ENCODE measurements around the gene RBM39.
A peak's percentile ranks its signal among the peaks of the same experiment; 100 is the strongest.
"Not testable (repeated sequence)": the region's sequence is repeated elsewhere in the genome, so short reads cannot be mapped to it uniquely, and the experiment has no call there.

The RBM39 gene

GRCh38 chr20:35741892-35742740, at the start of gene RBM39:
Gene RBM39, minus strand, starts transcription at chr20:35742260. Its CDS starts 1,386 bp downstream, at chr20:35740874.
- peak; percentile 99 for DNase-seq (ENCODE audit: low read depth)

DNA sequence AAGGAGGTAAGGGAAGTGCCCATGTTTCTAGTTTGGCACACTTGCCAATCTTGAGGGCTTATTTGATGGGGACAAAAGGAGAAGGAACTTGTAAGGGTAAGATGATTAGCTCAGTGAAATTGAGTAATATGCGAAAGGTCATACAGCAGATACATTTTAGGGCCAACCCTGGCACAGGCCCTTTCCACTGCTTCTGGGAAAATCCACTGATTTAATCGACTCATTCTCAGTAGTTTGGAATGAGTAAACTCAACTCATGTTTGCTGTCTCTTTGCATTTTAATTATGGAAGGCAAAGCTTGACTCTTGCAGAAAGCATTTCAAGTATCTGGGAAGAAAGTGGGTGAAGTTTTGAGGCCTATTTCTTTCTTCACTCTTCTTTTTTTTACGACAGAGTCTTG, 49.8 kb upstream of the RBM39 start:
- DNase-seq (ENCODE audit: low read depth) = peak; percentile 98

- DNase-seq (ENCODE audit: low read depth) = no peak
Observed at GRCh38 chr20:35791097-35791496, 49.0 kb upstream of the RBM39 start.

GRCh38 chr20:35788796-35789195, 46.7 kb upstream of the RBM39 start:
- DNase-seq (ENCODE audit: low read depth) = no peak

DNA sequence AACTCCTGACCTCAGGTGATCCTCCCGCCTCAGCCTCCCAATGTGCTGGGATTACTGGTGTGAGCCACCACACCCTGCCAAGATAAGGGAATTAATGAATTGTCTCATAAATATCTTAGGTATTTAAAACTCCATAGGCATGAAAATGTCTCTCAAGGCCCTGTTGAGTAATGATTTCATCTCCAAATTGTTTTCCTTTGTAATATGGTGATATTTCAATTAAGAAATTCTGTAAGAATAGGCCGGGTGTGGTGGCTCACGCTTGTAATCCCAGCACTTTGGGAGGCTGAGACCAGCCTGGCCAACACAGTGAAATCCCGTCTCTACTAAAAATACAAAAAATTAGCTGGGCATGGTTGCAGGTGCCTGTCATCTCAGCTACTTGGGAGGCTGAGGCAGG, 43.5 kb upstream of the RBM39 start:
- not testable (repeated sequence) for DNase-seq (ENCODE audit: low read depth)

DNA sequence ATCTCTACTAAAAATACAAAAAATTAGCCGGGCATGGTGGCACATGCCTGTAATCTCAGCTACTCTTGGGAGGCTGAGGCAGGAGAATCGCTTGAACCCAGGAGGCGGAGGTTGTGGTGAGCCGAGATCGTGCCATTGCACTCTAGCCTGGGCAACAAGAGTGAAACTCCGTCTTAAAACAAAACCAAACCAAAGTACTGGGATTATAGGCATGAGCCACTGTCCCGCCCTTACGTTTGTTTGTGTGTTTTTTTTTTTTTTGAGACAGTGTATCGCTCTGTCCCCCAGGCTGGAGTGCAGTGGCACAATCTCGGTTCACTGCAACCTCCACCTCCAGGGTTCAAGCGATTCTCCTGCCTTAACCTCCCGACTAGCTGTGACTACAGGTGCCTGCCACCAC, 41.8 kb upstream of the RBM39 start:
- DNase-seq (ENCODE audit: low read depth) = not testable (repeated sequence)

DNA sequence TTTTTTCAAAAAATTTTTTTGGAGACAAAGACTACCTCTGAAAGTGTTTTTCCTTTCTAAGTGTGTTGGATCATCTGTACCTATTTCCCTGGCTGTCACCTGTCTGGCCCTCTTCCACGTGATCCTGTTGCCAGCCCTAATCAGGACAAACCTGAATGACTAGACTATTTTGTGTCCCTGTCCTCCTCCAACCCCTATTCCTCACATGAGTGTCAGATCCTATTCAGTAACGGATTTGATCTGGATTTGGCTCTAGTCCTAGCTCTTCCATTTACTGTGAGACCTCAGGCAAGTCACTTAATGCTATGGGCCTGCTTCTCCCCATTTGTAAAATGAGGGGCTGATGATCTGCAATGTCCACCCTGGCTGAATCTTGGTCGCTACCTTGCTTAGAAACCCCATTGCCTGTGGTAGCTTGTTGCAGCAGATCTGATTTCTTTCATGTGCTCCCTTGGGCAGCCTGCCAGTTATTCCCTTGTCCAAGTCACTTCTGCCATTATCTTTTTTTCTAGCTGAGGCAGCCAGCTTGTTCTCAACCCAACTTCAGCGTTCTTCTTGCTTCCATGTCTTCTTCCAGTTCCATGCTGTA, 34.5 kb upstream of the RBM39 start:
- DNase-seq (ENCODE audit: low read depth) = no peak

DNA sequence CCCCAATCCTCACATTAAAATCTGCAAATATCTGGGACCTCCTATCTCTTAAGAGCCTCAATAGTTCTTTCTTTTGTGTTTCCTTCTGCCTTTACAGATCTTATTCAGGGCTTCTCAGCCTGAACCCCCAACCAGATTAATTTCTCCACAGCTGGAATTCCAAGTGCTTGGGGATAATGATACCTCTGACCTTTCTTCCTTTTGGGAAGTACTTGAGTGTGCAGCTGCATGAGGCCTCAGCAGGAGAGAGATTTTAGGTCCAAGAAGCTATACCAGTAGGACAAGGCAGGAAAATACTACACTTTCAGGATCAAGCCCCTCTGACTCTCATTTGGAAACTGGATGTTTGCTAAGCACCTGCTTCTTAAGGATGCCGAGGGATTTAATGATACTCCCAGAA, 32.3 kb upstream of the RBM39 start:
- DNase-seq (ENCODE audit: low read depth) = no peak

DNA sequence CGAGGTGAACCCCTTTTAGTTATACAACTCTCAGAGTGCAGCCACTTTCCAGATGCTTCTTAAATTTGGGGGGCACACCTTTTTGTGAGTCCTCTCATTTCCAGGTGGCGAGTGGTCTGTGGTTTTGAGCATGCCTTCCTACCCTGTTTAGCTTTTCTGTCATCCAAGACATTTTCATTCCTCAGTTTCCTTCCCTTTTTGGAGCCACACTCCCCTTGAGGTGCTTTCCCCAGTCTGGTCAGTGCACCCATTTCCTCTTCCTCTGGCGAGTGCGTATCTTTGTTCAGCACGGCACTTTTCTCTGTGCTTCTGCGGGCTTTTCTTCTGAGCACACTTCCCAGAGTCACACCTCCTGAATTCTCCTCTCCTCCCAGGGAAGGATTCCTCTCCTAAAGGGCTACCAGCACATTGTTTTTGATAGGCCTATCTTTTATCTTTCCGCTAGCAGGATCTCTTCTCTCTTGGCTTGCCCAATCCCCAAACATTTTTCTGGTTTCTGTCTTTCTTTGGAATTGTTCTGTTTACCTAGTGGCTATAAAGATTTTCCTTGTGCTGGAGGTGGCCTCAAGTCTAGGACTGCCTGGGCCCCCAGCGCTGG, 31.2 kb upstream of the RBM39 start:
- no peak for DNase-seq (ENCODE audit: low read depth)

- DNase-seq (ENCODE audit: low read depth) = no peak
Observed at GRCh38 chr20:35772563-35773058, 30.6 kb upstream of the RBM39 start.

- peak; percentile 64 for DNase-seq (ENCODE audit: low read depth)
Observed at GRCh38 chr20:35771689-35772562, 29.9 kb upstream of the RBM39 start, which contains the start of gene PHF20. Gene PHF20, plus strand, starts transcription at chr20:35772015. Its CDS starts 29,508 bp downstream, at chr20:35801523.

DNA sequence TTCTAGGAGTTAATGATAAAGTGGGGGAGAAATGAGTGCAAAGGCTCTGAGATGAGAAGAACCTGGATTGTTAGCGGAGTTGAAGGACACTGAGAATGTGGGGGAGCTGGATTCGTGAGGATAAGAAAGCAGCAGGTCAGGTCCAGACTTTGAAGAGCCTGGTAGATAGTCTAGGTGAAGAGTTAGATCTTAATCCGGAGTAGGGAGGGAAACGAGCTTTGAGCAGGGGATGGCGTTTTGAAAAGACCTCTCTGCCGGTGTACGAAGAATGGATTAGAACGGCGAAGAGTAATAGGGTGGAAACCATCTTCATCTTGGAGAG, 29.3 kb upstream of the RBM39 start:
- no peak for DNase-seq (ENCODE audit: low read depth)

DNA sequence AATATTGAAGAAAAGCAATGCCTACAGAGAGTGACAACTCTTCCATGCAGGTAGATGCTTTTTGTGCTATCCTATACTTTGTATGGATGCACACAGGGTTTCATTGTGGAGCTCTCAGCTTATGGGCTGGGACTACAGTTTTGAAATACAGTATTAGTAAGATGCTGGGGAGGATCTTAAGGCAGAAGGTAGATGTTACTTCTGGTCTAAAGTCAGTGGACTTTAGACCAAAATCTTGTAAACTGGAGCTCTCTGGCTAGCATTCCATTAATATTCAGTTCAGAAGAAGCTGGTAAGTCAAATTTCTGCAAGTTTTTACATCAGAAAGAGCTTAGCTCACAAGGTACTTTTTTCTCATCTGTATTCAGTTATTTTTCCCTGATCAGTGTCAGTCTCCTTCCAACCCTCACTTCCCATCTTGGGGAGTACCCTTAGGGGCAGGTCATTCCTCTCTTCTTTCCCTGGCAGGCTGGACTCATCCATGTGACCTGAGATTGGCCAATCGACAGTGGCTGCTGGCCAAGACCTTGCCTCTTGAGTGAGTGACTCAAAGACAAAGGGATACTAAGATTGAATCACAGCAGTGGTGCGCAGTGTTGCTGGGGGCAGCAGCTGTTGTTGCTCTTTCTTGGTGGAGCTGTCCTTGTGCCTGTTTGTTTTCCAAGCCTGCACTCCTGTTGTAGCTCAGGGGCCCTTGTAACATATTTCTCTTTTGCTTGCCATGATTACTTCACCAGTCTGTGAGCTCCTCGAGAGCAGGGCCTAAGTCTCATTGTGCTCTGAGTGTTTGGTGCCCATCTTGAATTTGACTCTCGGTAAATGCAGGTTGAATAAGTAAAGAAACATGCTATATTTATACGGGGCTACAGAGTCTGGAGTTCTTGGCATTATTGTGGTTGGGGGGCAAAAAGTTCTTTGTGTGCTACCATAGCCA, 26.9 kb upstream of the RBM39 start:
- DNase-seq (ENCODE audit: low read depth) = peak; percentile 94

- no peak for DNase-seq (ENCODE audit: low read depth)
Observed at GRCh38 chr20:35767683-35768481, 25.8 kb upstream of the RBM39 start.

GRCh38 chr20:35766843-35767242, 24.8 kb upstream of the RBM39 start:
- no peak for DNase-seq (ENCODE audit: low read depth)

DNA sequence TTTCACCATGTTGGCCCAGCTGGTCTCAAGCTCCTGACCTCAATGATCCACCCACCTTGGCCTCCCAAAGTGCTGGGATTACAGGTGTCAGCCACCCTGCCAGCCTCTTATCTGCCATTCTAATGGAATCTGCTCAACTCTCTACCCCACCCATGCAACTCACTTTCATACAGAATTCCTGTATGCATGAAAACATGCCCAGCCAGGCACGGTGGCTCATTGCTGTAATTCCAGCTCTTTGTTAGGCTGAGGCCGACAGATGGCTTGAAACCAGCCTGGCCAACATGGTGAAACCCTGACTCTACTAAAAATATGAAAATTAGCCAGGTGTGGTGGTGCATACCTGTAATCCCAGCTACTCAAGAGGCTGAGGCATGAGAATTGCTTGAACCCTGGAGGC, 22.9 kb upstream of the RBM39 start:
- DNase-seq (ENCODE audit: low read depth) = not testable (repeated sequence)

- DNase-seq (ENCODE audit: low read depth) = no peak
Observed at GRCh38 chr20:35762461-35762860, 20.4 kb upstream of the RBM39 start.

- DNase-seq (ENCODE audit: low read depth) = not testable (repeated sequence)
Observed at GRCh38 chr20:35761548-35761947, 19.5 kb upstream of the RBM39 start.

GRCh38 chr20:35757098-35757705, 15.1 kb upstream of the RBM39 start:
- DNase-seq (ENCODE audit: low read depth) = no peak

GRCh38 chr20:35756404-35756803, 14.3 kb upstream of the RBM39 start:
- no peak for DNase-seq (ENCODE audit: low read depth)

All from GM04503 (cell line).